HepG2 (cell line): ENCODE results near the gene FN1. TPM values are rescaled to one million over a fixed set of nuclear protein-coding genes. Genes with fewer than 3 reads are reported as not detected.
A peak's percentile ranks its signal among the peaks of the same experiment; 100 is the strongest.

Experiments
- AHDC1 ChIP-seq: sonication (generic); formaldehyde crosslinking; IDR thresholded peaks from 2 replicates; pipeline ENCODE4 v1.5.1; 2020; ENCODE audit warnings: mild to moderate bottlenecking, missing genetic modification reagents, borderline replicate concordance
- GFI1 ChIP-seq: sonication (generic); formaldehyde crosslinking; IDR thresholded peaks from 2 replicates; pipeline ENCODE4 v1.5.0; 2020; ENCODE audit warnings: missing genetic modification reagents, mild to moderate bottlenecking, borderline replicate concordance
- HINFP ChIP-seq: sonication (generic); formaldehyde crosslinking; IDR thresholded peaks from 2 replicates; pipeline ENCODE4 v1.4.0; 2020; ENCODE audit warnings: low read depth, mild to moderate bottlenecking, missing genetic modification reagents
- PBX2 ChIP-seq: IDR thresholded peaks from 2 replicates; pipeline ENCODE4 v1.6.1; 2016; ENCODE audit warnings: control low read depth
- RNF219 ChIP-seq: sonication (generic); formaldehyde crosslinking; IDR thresholded peaks from 2 replicates; pipeline ENCODE4 v1.5.0; 2020; ENCODE audit warnings: mild to moderate bottlenecking, missing genetic modification reagents
- SALL1 ChIP-seq: sonication (generic); formaldehyde crosslinking; IDR thresholded peaks from 2 replicates; pipeline ENCODE4 v1.8.0; 2022; ENCODE audit warnings: mild to moderate bottlenecking, missing genetic modification reagents
- SP140L ChIP-seq: sonication (generic); formaldehyde crosslinking; IDR thresholded peaks from 2 replicates; pipeline ENCODE4 v1.4.0; 2020; ENCODE audit warnings: missing genetic modification reagents, borderline replicate concordance
- TIGD3 ChIP-seq: sonication (generic); formaldehyde crosslinking; IDR thresholded peaks from 2 replicates; pipeline ENCODE4 v1.5.1; 2020; ENCODE audit warnings: mild to moderate bottlenecking, missing genetic modification reagents, borderline replicate concordance
- TP53 ChIP-seq: sonication (generic); formaldehyde crosslinking; conservative IDR thresholded peaks from 2 replicates; pipeline ENCODE4 v1.4.0; 2020; ENCODE audit warnings: missing genetic modification reagents
- ZFP36L1 ChIP-seq: sonication (generic); formaldehyde crosslinking; IDR thresholded peaks from 2 replicates; pipeline ENCODE4 v1.8.0; 2022; ENCODE audit warnings: mild to moderate bottlenecking, missing genetic modification reagents, moderate library complexity
- ZNF207 ChIP-seq: fragments of 450-650 bp; IDR thresholded peaks from 2 replicates; pipeline ENCODE4 v1.6.1; 2016; ENCODE audit warnings: antibody characterized with exemption, borderline replicate concordance
- ZNF343 ChIP-seq: sonication (generic); formaldehyde crosslinking; IDR thresholded peaks from 2 replicates; pipeline ENCODE4 v1.4.0; 2020; ENCODE audit warnings: mild to moderate bottlenecking, missing genetic modification reagents
- ZNF549 ChIP-seq: sonication (generic); formaldehyde crosslinking; IDR thresholded peaks from 2 replicates; pipeline ENCODE4 v1.5.0; 2020; ENCODE audit warnings: missing genetic modification reagents
- ZNF605 ChIP-seq: sonication (generic); formaldehyde crosslinking; IDR thresholded peaks from 2 replicates; pipeline ENCODE4 v1.8.0; 2022; ENCODE audit warnings: mild to moderate bottlenecking, missing genetic modification reagents
- ZNF704 ChIP-seq: sonication (generic); formaldehyde crosslinking; IDR thresholded peaks from 2 replicates; pipeline ENCODE4 v1.8.1; 2023; ENCODE audit warnings: mild to moderate bottlenecking, inconsistent platforms, moderate library complexity, missing genetic modification reagents, borderline replicate concordance
- polyA plus RNA-seq, 8 experiments: library from polyadenylated mRNA; depleted of rRNA in 3 of 8; stranded (reverse) in 7 of 8; unstranded in 1 of 8; fragments of >200 nt; fragmentation: Illumina TruSeq in 4 of 8; extraction: Trizol in 4 of 8; gene quantifications; 2 replicates each; pipeline versions ENCODE4 v1.2.1 to v1.2.3, GENCODE V29; 2011 to 2016; ENCODE audit warnings: low read depth in 4 of 8, missing spikeins in 1 of 8, mixed read lengths in 1 of 8; ENCODE audit not compliant: insufficient read depth in 1 of 8
- total RNA-seq, 5 experiments: library from RNA; depleted of rRNA; stranded (reverse); fragments of >200 nt; fragmentation: Illumina TruSeq; extraction: Trizol; gene quantifications; 2 replicates each; pipeline ENCODE4 v1.2.3, GENCODE V29; 2016; ENCODE audit warnings: low read depth in 1 of 5

FN1 gene
- total and polyA plus RNA-seq, 2 of the 13 experiments (the other 11 are each of a cell fraction or from before 2014, with no cell fraction given) = 1,847 to 6,471 TPM

GRCh38 chr2:215435280-215435869, 493 bp downstream of the FN1 start (continued):
- TF ChIP-seq HINFP (no peak), ZNF549 (CRISPR knock-in tag) (peak; percentile 52; the same call in 1 of the 2 replicates), SP140L (CRISPR knock-in tag) (peak; percentile 19; the same call in 1 of the 2 replicates), ZFP36L1 (CRISPR knock-in tag) (no peak), ZNF207 (no peak), GFI1 (CRISPR knock-in tag) (peak; percentile 59; the same call in 1 of the 2 replicates), TIGD3 (CRISPR knock-in tag) (peak; percentile 93; the same call in 1 of the 2 replicates), AHDC1 (no peak; the same call in 1 of the 2 replicates), RNF219 (CRISPR knock-in tag) (peak; percentile 83; the same call in 1 of the 2 replicates), SALL1 (peak; percentile 73; the same call in 1 of the 2 replicates), ZNF343 (CRISPR knock-in tag) (peak; percentile 60; the same call in 1 of the 2 replicates), PBX2 (CRISPR knock-in tag) (peak; percentile 53), ZNF704 (peak; percentile 97), TP53 (no peak), ZNF605 (CRISPR knock-in tag) (0 out of 2 replicates have a peak, but pooled peaks have one; percentile 85)
